HepG2 (cell line): ENCODE data around the gene SEC61A2. TPM values are rescaled to one million over a fixed set of nuclear protein-coding genes. Genes with fewer than 3 reads are reported as not detected.

Experiments
- LRRFIP1 ChIP-seq: sonication (generic); formaldehyde crosslinking; conservative IDR thresholded peaks from 2 replicates; pipeline ENCODE4 v1.4.0; 2020; ENCODE audit warnings: missing genetic modification reagents
- MBNL3 ChIP-seq: fragments of 250-450 bp; sonication (Bioruptor Pico); conservative IDR thresholded peaks from 2 replicates; pipeline ENCODE4 v1.8.0; 2022; ENCODE audit warnings: mild to moderate bottlenecking, inconsistent platforms
- NCOA1 ChIP-seq: sonication (generic); formaldehyde crosslinking; IDR thresholded peaks from 2 replicates; pipeline ENCODE4 v1.9.0; 2021; ENCODE audit warnings: missing genetic modification reagents
- NFKBIZ ChIP-seq: IDR thresholded peaks from 2 replicates; pipeline ENCODE4 v1.6.1; 2018; ENCODE audit warnings: missing genetic modification reagents, missing compliant biosample characterization
- NR2C2 ChIP-seq: sonication (generic); formaldehyde crosslinking; IDR thresholded peaks from 2 replicates; pipeline ENCODE4 v1.4.0; 2020; ENCODE audit warnings: missing genetic modification reagents, mild to moderate bottlenecking, moderate library complexity, borderline replicate concordance
- TRAFD1 ChIP-seq: sonication (generic); formaldehyde crosslinking; IDR thresholded peaks from 2 replicates; pipeline ENCODE4 v1.5.1; 2020; ENCODE audit warnings: missing genetic modification reagents, mild to moderate bottlenecking, borderline replicate concordance
- ZNF383 ChIP-seq: sonication (generic); formaldehyde crosslinking; IDR thresholded peaks from 2 replicates; pipeline ENCODE4 v1.4.0; 2020; ENCODE audit warnings: missing genetic modification reagents, mild to moderate bottlenecking, borderline replicate concordance
- ZNF607 ChIP-seq: sonication (generic); formaldehyde crosslinking; IDR thresholded peaks from 2 replicates; pipeline ENCODE4 v1.5.1; 2020; ENCODE audit warnings: missing genetic modification reagents, mild to moderate bottlenecking, borderline replicate concordance
- ZNF777 ChIP-seq: sonication (generic); formaldehyde crosslinking; IDR thresholded peaks from 2 replicates; pipeline ENCODE4 v1.4.0; 2020; ENCODE audit warnings: missing genetic modification reagents
- ZNF792 ChIP-seq: IDR thresholded peaks from 2 replicates; pipeline ENCODE4 v1.6.1; 2016
- ZNF839 ChIP-seq: sonication (generic); formaldehyde crosslinking; IDR thresholded peaks from 2 replicates; pipeline ENCODE4 v1.4.0; 2020; ENCODE audit warnings: missing genetic modification reagents, mild to moderate bottlenecking, borderline replicate concordance
- polyA plus RNA-seq, 8 experiments: library from polyadenylated mRNA; depleted of rRNA in 3 of 8; stranded (reverse) in 7 of 8; unstranded in 1 of 8; fragments of >200 nt; fragmentation: Illumina TruSeq in 4 of 8; extraction: Trizol in 4 of 8; gene quantifications; 2 replicates each; pipeline versions ENCODE4 v1.2.1 to v1.2.3, GENCODE V29; 2011 to 2016; ENCODE audit warnings: low read depth in 4 of 8, missing spikeins in 1 of 8, mixed read lengths in 1 of 8; ENCODE audit not compliant: insufficient read depth in 1 of 8
- total RNA-seq, 5 experiments: library from RNA; depleted of rRNA; stranded (reverse); fragments of >200 nt; fragmentation: Illumina TruSeq; extraction: Trizol; gene quantifications; 2 replicates each; pipeline ENCODE4 v1.2.3, GENCODE V29; 2016; ENCODE audit warnings: low read depth in 1 of 5
- TF ChIP-seq, protein P1 (sequence below): sonication (generic); formaldehyde crosslinking; IDR thresholded peaks from 2 replicates; pipeline ENCODE4 v1.4.0; 2020; ENCODE audit warnings: missing genetic modification reagents
- TF ChIP-seq, protein P2 (sequence below): sonication (generic); formaldehyde crosslinking; IDR thresholded peaks from 2 replicates; pipeline ENCODE4 v1.4.0; 2020; ENCODE audit warnings: missing genetic modification reagents, borderline replicate concordance

SEC61A2 gene
- total and polyA plus RNA-seq, 2 of the 13 experiments (the other 11 are each of a cell fraction or from before 2014, with no cell fraction given), result 5.5 to 7.4 TPM

DNA sequence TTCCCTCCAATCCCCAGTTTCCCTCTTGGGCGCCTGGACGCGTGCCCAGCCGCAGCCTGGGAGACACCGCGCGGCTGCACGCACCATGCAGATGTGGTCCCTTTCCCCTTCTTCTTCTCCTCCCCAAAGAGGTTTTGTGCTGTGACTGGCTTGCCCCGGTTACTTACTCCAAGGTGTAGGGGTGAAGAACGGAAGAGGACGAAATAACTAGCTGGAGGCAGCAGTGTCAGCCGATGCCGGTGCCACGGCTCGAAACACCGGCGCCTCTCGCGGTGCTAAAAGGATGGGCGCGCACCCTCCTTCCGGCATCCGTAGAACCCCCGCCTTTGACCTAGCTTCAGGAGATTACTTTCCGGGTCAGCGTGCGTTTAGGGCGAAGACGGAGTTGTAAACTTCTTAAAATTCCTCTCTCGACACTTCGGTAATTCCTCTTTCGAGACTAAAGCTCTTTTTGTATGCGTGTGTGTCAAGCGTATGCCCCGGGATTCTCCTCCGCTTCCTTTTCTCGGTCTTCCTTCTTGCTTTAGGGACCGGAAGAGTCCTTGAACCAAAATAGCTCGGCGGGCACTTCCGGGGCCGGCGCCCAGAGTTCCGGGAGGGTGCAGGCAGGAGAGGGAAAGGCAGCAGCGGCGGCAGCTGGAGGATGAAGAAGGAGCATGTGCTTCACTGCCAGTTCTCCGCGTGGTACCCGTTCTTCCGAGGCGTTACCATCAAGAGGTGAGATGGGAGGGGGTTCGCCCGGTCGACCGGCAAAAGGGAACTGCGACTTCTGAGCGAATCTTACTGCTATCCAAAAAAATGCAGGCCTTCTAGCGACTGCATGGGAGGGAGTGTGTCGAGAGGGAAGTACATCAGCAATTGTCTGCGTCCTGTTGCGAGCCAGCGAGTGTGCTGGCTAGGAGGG lies 66.4 kb downstream of the SEC61A2 start, which contains the start of the genes CDC123 and NUDT5 (continued):
- TF ChIP-seq, protein P1, sequence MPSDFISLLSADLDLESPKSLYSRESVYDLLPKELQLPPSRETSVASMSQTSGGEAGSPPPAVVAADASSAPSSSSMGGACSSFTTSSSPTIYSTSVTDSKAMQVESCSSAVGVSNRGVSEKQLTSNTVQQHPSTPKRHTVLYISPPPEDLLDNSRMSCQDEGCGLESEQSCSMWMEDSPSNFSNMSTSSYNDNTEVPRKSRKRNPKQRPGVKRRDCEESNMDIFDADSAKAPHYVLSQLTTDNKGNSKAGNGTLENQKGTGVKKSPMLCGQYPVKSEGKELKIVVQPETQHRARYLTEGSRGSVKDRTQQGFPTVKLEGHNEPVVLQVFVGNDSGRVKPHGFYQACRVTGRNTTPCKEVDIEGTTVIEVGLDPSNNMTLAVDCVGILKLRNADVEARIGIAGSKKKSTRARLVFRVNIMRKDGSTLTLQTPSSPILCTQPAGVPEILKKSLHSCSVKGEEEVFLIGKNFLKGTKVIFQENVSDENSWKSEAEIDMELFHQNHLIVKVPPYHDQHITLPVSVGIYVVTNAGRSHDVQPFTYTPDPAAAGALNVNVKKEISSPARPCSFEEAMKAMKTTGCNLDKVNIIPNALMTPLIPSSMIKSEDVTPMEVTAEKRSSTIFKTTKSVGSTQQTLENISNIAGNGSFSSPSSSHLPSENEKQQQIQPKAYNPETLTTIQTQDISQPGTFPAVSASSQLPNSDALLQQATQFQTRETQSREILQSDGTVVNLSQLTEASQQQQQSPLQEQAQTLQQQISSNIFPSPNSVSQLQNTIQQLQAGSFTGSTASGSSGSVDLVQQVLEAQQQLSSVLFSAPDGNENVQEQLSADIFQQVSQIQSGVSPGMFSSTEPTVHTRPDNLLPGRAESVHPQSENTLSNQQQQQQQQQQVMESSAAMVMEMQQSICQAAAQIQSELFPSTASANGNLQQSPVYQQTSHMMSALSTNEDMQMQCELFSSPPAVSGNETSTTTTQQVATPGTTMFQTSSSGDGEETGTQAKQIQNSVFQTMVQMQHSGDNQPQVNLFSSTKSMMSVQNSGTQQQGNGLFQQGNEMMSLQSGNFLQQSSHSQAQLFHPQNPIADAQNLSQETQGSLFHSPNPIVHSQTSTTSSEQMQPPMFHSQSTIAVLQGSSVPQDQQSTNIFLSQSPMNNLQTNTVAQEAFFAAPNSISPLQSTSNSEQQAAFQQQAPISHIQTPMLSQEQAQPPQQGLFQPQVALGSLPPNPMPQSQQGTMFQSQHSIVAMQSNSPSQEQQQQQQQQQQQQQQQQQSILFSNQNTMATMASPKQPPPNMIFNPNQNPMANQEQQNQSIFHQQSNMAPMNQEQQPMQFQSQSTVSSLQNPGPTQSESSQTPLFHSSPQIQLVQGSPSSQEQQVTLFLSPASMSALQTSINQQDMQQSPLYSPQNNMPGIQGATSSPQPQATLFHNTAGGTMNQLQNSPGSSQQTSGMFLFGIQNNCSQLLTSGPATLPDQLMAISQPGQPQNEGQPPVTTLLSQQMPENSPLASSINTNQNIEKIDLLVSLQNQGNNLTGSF (CRISPR knock-in tag), result no peak; the same call in 1 of the 2 replicates
- TF ChIP-seq MBNL3 (CRISPR knock-in tag) (no peak), NCOA1 (CRISPR knock-in tag) (no peak), NR2C2 (CRISPR knock-in tag) (peak; percentile 100), LRRFIP1 (CRISPR knock-in tag) (no peak; the same call in 1 of the 2 replicates), ZNF839 (CRISPR knock-in tag) (peak; percentile 99), ZNF792 (0 out of 2 replicates have a peak, but pooled peaks have one; percentile 37), ZNF383 (no peak), ZNF777 (CRISPR knock-in tag) (no peak; the same call in 1 of the 2 replicates), ZNF607 (CRISPR knock-in tag) (peak; percentile 87; the same call in 1 of the 2 replicates), TRAFD1 (CRISPR knock-in tag) (peak; percentile 94), NFKBIZ (no peak)
- TF ChIP-seq, protein P2, sequence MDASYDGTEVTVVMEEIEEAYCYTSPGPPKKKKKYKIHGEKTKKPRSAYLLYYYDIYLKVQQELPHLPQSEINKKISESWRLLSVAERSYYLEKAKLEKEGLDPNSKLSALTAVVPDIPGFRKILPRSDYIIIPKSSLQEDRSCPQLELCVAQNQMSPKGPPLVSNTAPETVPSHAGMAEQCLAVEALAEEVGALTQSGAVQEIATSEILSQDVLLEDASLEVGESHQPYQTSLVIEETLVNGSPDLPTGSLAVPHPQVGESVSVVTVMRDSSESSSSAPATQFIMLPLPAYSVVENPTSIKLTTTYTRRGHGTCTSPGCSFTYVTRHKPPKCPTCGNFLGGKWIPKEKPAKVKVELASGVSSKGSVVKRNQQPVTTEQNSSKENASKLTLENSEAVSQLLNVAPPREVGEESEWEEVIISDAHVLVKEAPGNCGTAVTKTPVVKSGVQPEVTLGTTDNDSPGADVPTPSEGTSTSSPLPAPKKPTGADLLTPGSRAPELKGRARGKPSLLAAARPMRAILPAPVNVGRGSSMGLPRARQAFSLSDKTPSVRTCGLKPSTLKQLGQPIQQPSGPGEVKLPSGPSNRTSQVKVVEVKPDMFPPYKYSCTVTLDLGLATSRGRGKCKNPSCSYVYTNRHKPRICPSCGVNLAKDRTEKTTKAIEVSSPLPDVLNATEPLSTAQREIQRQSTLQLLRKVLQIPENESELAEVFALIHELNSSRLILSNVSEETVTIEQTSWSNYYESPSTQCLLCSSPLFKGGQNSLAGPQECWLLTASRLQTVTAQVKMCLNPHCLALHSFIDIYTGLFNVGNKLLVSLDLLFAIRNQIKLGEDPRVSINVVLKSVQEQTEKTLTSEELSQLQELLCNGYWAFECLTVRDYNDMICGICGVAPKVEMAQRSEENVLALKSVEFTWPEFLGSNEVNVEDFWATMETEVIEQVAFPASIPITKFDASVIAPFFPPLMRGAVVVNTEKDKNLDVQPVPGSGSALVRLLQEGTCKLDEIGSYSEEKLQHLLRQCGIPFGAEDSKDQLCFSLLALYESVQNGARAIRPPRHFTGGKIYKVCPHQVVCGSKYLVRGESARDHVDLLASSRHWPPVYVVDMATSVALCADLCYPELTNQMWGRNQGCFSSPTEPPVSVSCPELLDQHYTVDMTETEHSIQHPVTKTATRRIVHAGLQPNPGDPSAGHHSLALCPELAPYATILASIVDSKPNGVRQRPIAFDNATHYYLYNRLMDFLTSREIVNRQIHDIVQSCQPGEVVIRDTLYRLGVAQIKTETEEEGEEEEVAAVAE (CRISPR knock-in tag), result peak; percentile 27; the same call in 1 of the 2 replicates
